Esophagus squamous epithelium (tissue), 5 donors: ENCODE results near the gene POU6F1. TPM values are rescaled to one million over a fixed set of nuclear protein-coding genes. Genes with fewer than 3 reads are reported as not detected.

Experiments used
- DNase-seq: peaks from one replicate; lab custom pipeline; 2025; lab: John Stamatoyannopoulos, UW
- H3K27ac ChIP-seq, 4 donors: fragments of 200-600 bp; sonication (generic); one replicate each; pipeline ENCODE4 v1.5.1; 2016 to 2019; ENCODE audit warnings: mild to moderate bottlenecking in 1 of 4
- H3K27me3 ChIP-seq, 4 donors: fragments of 200-600 bp; sonication (generic); 1 replicate in 3 of 4; 2 replicates in 1 of 4; pipeline versions ENCODE4 v1.5.1 to v1.6.0; 2017 to 2021; ENCODE audit warnings: antibody characterized with exemption in 1 of 4
- H3K36me3 ChIP-seq, 3 donors: fragments of 200-600 bp; sonication (generic); one replicate each; pipeline ENCODE4 v1.5.1; 2016 to 2019
- H3K4me1 ChIP-seq, 3 donors: fragments of 200-600 bp; sonication (generic); one replicate each; pipeline ENCODE4 v1.5.1; 2017 to 2019
- H3K4me3 ChIP-seq, 4 donors: fragments of 200-600 bp; sonication (generic); 1 replicate in 3 of 4; 2 replicates in 1 of 4; pipeline ENCODE4 v1.5.1; 2016 to 2019; ENCODE audit warnings: mild to moderate bottlenecking in 2 of 4, moderate library complexity in 1 of 4
- H3K9me3 ChIP-seq, 3 donors: fragments of 200-600 bp; sonication (generic); one replicate each; pipeline ENCODE4 v1.5.1; 2016 to 2019
- CTCF ChIP-seq, 6 experiments: fragments of 450-650 bp in 4 of 6; fragments of 200-600 bp in 2 of 6; sonication (generic) in 2 of 6; IDR thresholded peaks; one replicate each; pipeline ENCODE4 v1.5.1; 2016 to 2019; ENCODE audit warnings: antibody characterized with exemption in 6 of 6, mild to moderate bottlenecking in 4 of 6, moderate library complexity in 4 of 6
- POLR2A ChIP-seq, 4 donors: fragments of 450-650 bp; IDR thresholded peaks; one replicate each; pipeline ENCODE4 v1.6.1; 2017; ENCODE audit warnings: antibody characterized with exemption in 4 of 4, mild to moderate bottlenecking in 4 of 4, moderate library complexity in 3 of 4
- WGBS, 2 donors: methylation state at CpG; one replicate each; pipeline ENCODE4 v1.1.5; 2018; 5-methylcytosine and 5-hydroxymethylcytosine counted together
- intact Hi-C: fragments of 100-400 bp; cut with DNase I; formaldehyde crosslinking; loops from one replicate; pipeline ENCODE4 v1.15.0; 2022
- total RNA-seq, 4 donors: library from RNA; depleted of rRNA; stranded (reverse); fragments of >200 nt; gene quantifications; one replicate each; pipeline ENCODE4 v1.1.0, GENCODE V29; 2016
- donor health status: DM: yes; HTN: yes; CAD: no.

POU6F1 gene
- total RNA-seq, 4 donors from 2014 or later: 0.42 to 5.9 (median 1.7) TPM

- intact Hi-C loops: no loop called here
These were observed 45.1 kb downstream of the POU6F1 start, which contains the start of gene TFCP2 for GRCh38 chr12:51172515-51173431. TFCP2 (minus strand) TSS chr12:51173135; CDS start chr12:51172422, 713 bp downstream.

DNA sequence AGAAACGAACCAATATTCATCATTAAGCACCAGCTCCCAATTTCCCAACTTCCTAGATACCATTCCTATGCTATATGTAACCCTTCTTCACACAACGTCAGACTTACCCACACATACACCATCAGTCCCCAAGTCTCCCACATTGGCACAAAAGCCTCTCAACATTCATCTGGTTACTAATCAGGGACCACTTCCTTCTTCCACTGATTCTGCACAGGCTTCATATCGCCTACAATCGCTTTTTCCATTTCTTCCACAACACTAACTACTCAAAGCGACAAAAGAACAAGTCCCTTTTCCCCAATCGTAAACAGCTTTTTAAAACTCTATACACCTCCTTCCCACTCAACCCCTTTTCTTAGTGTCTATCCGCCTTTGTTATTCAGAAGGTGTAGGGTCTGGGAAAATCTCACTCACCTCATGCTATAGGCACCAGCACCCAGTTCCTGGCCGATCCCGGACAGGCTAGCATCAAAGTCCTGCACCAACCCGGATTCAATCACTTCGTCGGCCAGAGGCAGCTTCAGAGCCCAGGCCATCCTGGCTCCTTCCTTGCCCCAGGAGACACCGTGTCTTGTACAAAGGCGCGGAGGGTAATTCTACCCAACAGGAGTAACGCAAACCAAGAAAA is 45.9 kb downstream of the POU6F1 start:
- H3K4me1 ChIP-seq: peaks cover 11 to 37% (median 17%) of the 10 kb centered on the region in 3 donors
- intact Hi-C loops: no loop called here
- H3K27ac ChIP-seq: peak overlapping the region; percentile 96 to 98 (median 96)
- H3K36me3 ChIP-seq: no peaks in the 10 kb centered on the region
- WGBS, 2 donors: 3 to 5% methylated on average over 13 to 16 of the region's 16 CpGs
- H3K4me3 ChIP-seq: peak overlapping the region; percentile 65 to 78 (median 75)
- H3K27me3 ChIP-seq: no peaks in the 10 kb centered on the region
- no peaks in the 10 kb centered on the region for H3K9me3 ChIP-seq
- no peak for TF ChIP-seq CTCF (IDR thresholded peaks at IDR 0.05)
- no peak for TF ChIP-seq POLR2A (IDR thresholded peaks at IDR 0.05)
- DNase-seq: no peak

More at GRCh38 chr12:51172515-51173431, 45.1 kb downstream of the POU6F1 start, which contains the start of gene TFCP2:
- peak; percentile 80 for DNase-seq
- no peaks in the 10 kb centered on the region for H3K27me3 ChIP-seq
- no peaks in the 10 kb centered on the region for H3K9me3 ChIP-seq
- no peaks in the 10 kb centered on the region for H3K36me3 ChIP-seq
- WGBS, 2 donors: 1 to 2% methylated on average over 17 to 37 of the region's 58 CpGs
- H3K27ac ChIP-seq: peak within 1 kb of the TSS; percentile 96 to 98 (median 96)
- peak in 3 of 4 donors; percentile 14 to 71 (median 31) for TF ChIP-seq POLR2A (IDR thresholded peaks at IDR 0.05)
- TF ChIP-seq CTCF (IDR thresholded peaks at IDR 0.05): no peak
- peaks cover 11 to 37% (median 17%) of the 10 kb centered on the region in 3 donors for H3K4me1 ChIP-seq
- peak within 1 kb of the TSS; percentile 65 to 78 (median 75) for H3K4me3 ChIP-seq

DNA sequence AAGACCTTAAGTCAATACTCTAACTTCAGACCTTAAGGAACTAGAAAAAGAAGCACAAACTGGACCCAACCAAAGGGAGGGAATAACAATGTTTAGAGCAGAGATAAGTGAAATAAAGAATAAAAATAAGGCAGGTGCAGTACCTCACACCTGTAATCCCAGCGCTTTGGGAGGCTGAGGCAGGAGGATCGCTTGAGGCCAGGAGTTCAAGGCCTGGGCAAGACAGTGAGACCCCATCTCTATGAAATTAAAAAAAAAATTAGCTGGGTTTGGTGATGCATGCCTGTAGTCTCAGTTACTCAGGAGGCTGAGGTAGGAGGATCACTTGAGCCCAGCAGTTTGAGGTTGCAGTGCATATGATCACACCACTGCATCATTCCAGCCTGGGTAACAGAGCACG is 54.1 kb downstream of the POU6F1 start:
- peaks cover 0 to 12% (median 0%) of the 10 kb centered on the region in 3 donors for H3K36me3 ChIP-seq
- WGBS, 2 donors: 76 to 83% methylated on average over 3 of the region's 3 CpGs
- H3K27ac ChIP-seq: no peak overlapping the region
- intact Hi-C loops: no loop called here
- no peak for DNase-seq
- H3K4me3 ChIP-seq: no peak overlapping the region
- H3K27me3 ChIP-seq: no peaks in the 10 kb centered on the region
- H3K9me3 ChIP-seq: no peaks in the 10 kb centered on the region
- H3K4me1 ChIP-seq: peaks cover 0 to 4% (median 0%) of the 10 kb centered on the region in 3 donors
- TF ChIP-seq CTCF (IDR thresholded peaks at IDR 0.05) (no peak), POLR2A (IDR thresholded peaks at IDR 0.05) (no peak)

GRCh38 chr12:51162217-51162616 is 55.6 kb downstream of the POU6F1 start:
- 94 to 98% methylated on average over 6 of the region's 6 CpGs for WGBS, 2 donors
- peaks cover 0 to 4% (median 0%) of the 10 kb centered on the region in 3 donors for H3K4me1 ChIP-seq
- H3K4me3 ChIP-seq: no peak overlapping the region
- TF ChIP-seq CTCF (IDR thresholded peaks at IDR 0.05) (no peak), POLR2A (IDR thresholded peaks at IDR 0.05) (no peak)
- H3K27me3 ChIP-seq: no peaks in the 10 kb centered on the region
- H3K36me3 ChIP-seq: peaks cover 0 to 12% (median 0%) of the 10 kb centered on the region in 3 donors
- no peak for DNase-seq
- intact Hi-C loops: no loop called here
- no peak overlapping the region for H3K27ac ChIP-seq
- no peaks in the 10 kb centered on the region for H3K9me3 ChIP-seq
